Measurements from ENCODE around the gene UPK2. TPM values are rescaled to one million over a fixed set of nuclear protein-coding genes. Genes with fewer than 3 reads are reported as not detected.

UPK2 gene
- polyA plus RNA-seq, 3 donors = not detected

DNA sequence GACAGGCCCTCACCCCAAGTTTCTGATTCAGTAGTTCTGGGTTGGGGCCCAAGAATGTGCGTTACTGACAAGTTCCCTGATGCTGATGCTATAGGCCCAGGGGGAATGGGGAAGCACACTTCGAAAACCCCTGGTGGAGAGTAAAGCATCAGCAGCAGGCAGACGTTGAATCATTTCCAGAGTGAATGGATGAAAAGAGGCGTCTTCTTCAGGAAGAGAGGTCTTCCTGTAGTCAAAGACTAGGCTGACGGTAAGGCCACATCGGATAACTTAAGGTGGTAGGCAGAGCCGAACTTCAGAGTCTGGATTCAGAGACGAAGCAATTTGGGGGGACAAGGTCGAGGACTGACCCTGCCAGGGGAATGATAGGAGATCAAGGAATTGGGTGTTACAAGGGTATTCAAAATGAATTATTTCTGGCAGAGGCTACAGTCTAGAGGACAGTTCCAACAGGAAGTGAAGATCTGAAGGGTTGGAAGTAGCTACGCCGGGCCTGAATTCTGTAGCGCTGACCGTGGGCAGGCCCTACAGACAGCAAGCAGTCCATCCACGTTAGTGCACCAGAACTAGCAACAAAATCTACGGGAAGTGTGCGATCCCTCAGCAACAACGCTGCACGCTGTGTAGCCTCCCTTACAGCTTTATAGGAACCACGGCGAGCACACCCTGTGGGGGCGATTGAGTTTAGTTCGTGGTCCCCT, 41.0 kb downstream of the UPK2 start:
- Histone ChIP-seq H3K36me3 (replicated peaks in 1 of 2; ENCODE audit: control insufficient read depth in 1 of 2, insufficient read depth in 2 of 2, low read length in 2 of 2) (peaks cover 17 to 29% of the 10 kb centered on the region in 2 donors), H2AFZ (ENCODE audit: insufficient read depth, low read depth, low read length, poor library complexity, severe bottlenecking) (peak overlapping the region; percentile 95), H3K9me3 (replicated peaks in 1 of 2; ENCODE audit: control insufficient read depth in 1 of 2, insufficient read depth in 1 of 2, low read length in 2 of 2) (no peaks in the 10 kb centered on the region), H4K20me1 (ENCODE audit: insufficient read depth, low read length) (no peaks in the 10 kb centered on the region), H3K79me2 (ENCODE audit: insufficient read depth, low read length) (peaks cover 34% of the 10 kb centered on the region), H3K4me3 (replicated peaks in 1 of 3; ENCODE audit: low read depth in 2 of 3, low read length in 3 of 3) (peak overlapping the region; percentile 65 to 87 (median 82)), H3K27ac (ENCODE audit: low read depth in 1 of 2, low read length in 2 of 2) (peak overlapping the region in 1 of 2 donors; percentile 87), H3K4me2 (replicated peaks; ENCODE audit: extremely low read depth, low read length, poor library complexity, severe bottlenecking) (peak overlapping the region; percentile 99), H3K4me1 (ENCODE audit: control insufficient read depth in 1 of 2, insufficient read depth in 2 of 2, low read length in 2 of 2) (peaks cover 19 to 23% of the 10 kb centered on the region in 2 donors), H3K9ac (ENCODE audit: insufficient read depth, low read length, poor library complexity, severe bottlenecking) (peak overlapping the region; percentile 24), H3K27me3 (ENCODE audit: control insufficient read depth in 2 of 2, insufficient read depth in 2 of 2, low read length in 2 of 2) (no peaks in the 10 kb centered on the region)
- H3K27ac Mint-ChIP-seq = peak overlapping the region; percentile 87 to 95 (median 89)
- H3K27me3 Mint-ChIP-seq (ENCODE audit: low read depth in 3 of 3) = peaks cover 0 to 2% (median 0%) of the 10 kb centered on the region in 3 donors
- H3K4me1 Mint-ChIP-seq = peaks cover 27% of the 10 kb centered on the region
- peaks cover 0 to 3% (median 0%) of the 10 kb centered on the region in 7 donors for H3K9me3 Mint-ChIP-seq
- peaks cover 24 to 34% of the 10 kb centered on the region in 2 donors for H3K36me3 Mint-ChIP-seq
- H3K4me3 Mint-ChIP-seq = peak overlapping the region; percentile 95 to 97
- intact Hi-C loops (cut with micrococcal nuclease) = loop anchor here in 1 of 2 donors (5.0 kb wide), 1 partner anchor 35 kb away; the partner anchor contains the start of gene SLC37A4
- WGBS (ENCODE audit: insufficient coverage) = 7% methylated on average over 20 of the region's 22 CpGs
- DNase-seq = peak; percentile 51 to 76 (median 55)
- TF ChIP-seq, protein P1, sequence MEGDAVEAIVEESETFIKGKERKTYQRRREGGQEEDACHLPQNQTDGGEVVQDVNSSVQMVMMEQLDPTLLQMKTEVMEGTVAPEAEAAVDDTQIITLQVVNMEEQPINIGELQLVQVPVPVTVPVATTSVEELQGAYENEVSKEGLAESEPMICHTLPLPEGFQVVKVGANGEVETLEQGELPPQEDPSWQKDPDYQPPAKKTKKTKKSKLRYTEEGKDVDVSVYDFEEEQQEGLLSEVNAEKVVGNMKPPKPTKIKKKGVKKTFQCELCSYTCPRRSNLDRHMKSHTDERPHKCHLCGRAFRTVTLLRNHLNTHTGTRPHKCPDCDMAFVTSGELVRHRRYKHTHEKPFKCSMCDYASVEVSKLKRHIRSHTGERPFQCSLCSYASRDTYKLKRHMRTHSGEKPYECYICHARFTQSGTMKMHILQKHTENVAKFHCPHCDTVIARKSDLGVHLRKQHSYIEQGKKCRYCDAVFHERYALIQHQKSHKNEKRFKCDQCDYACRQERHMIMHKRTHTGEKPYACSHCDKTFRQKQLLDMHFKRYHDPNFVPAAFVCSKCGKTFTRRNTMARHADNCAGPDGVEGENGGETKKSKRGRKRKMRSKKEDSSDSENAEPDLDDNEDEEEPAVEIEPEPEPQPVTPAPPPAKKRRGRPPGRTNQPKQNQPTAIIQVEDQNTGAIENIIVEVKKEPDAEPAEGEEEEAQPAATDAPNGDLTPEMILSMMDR (IDR thresholded peaks at IDR 0.05) = peak; percentile 41

DNA sequence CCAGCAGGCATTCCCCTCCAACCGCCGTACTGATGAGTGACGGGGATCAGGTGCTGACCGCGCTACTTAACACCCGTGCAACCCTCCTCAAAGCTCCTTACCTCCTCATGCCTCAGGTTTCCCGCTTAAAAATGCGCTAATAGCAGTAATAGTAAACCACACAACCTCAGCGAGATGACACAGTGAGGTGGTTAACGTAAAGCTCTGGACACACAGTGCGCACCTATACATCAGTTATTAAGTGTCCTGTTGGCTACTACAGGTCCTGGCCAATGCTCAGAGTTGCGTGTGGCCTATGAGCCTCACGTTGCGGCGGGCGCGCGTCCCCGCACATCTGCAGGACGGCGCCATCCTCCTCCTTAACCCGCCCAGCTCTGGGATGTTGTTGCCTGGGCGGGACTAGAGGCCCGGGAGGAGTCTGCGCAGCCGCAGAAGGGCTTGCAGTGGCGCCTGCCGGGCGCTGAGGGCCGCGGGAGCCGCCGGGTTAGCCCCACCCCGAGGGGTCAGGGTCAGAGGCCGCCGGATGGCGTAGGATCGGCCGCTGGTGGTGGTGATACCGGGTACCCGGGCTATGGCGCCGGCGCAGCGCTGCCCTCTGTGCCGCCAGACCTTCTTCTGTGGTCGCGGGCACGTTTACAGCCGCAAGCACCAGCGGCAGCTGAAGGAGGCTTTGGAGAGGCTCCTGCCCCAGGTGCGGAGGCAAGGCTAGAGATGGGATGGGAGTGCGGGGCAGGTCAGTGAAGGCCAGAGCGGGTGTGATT, 41.7 kb downstream of the UPK2 start, which contains the start of gene CENATAC:
CENATAC (plus strand) TSS at position 512 of the 761 bp plus-strand sequence; CDS start at position 572, 60 bp downstream.
- no peaks in the 10 kb centered on the region for H4K20me1 ChIP-seq (ENCODE audit: insufficient read depth, low read length)
- no peaks in the 10 kb centered on the region for H3K9me3 ChIP-seq (replicated peaks in 1 of 2; ENCODE audit: control insufficient read depth in 1 of 2, insufficient read depth in 1 of 2, low read length in 2 of 2)
- peak within 1 kb of the TSS; percentile 95 to 97 for H3K4me3 Mint-ChIP-seq
- H3K27me3 ChIP-seq (ENCODE audit: control insufficient read depth in 2 of 2, insufficient read depth in 2 of 2, low read length in 2 of 2) = no peaks in the 10 kb centered on the region
- peaks cover 0 to 2% (median 0%) of the 10 kb centered on the region in 3 donors for H3K27me3 Mint-ChIP-seq (ENCODE audit: low read depth in 3 of 3)
- intact Hi-C loops (cut with micrococcal nuclease) = loop anchor here (1.0 to 5.0 kb wide), 3 partner anchors 18 to 34 kb away; partner anchors contain the start of gene SLC37A4 (in 1 of the 2)
- peak; percentile 91 to 95 (median 93) for DNase-seq
- peaks cover 25% of the 10 kb centered on the region for H3K4me1 Mint-ChIP-seq
- H3K36me3 ChIP-seq (replicated peaks in 1 of 2; ENCODE audit: control insufficient read depth in 1 of 2, insufficient read depth in 2 of 2, low read length in 2 of 2) = peaks cover 24 to 36% of the 10 kb centered on the region in 2 donors
- H3K9ac ChIP-seq (ENCODE audit: insufficient read depth, low read length, poor library complexity, severe bottlenecking) = peak within 1 kb of the TSS; percentile 89
- H3K4me1 ChIP-seq (ENCODE audit: control insufficient read depth in 1 of 2, insufficient read depth in 2 of 2, low read length in 2 of 2) = peaks cover 19 to 23% of the 10 kb centered on the region in 2 donors
- H3K27ac ChIP-seq (ENCODE audit: low read depth in 1 of 2, low read length in 2 of 2) = peak within 1 kb of the TSS; percentile 37 to 87
- peak within 1 kb of the TSS; percentile 95 for H2AFZ ChIP-seq (ENCODE audit: insufficient read depth, low read depth, low read length, poor library complexity, severe bottlenecking)
- H3K4me3 ChIP-seq (replicated peaks in 1 of 3; ENCODE audit: low read depth in 2 of 3, low read length in 3 of 3) = peak within 1 kb of the TSS; percentile 65 to 87 (median 82)
- H3K36me3 Mint-ChIP-seq = peaks cover 30 to 42% of the 10 kb centered on the region in 2 donors
- H3K4me2 ChIP-seq (replicated peaks; ENCODE audit: extremely low read depth, low read length, poor library complexity, severe bottlenecking) = peak within 1 kb of the TSS; percentile 99
- no peaks in the 10 kb centered on the region for H3K9me3 Mint-ChIP-seq
- H3K27ac Mint-ChIP-seq = peak within 1 kb of the TSS; percentile 92 to 97 (median 95)
- TF ChIP-seq, protein P1 (IDR thresholded peaks at IDR 0.05) = no peak
- WGBS (ENCODE audit: insufficient coverage) = under 1% methylated on average over 54 of the region's 54 CpGs
- peaks cover 34% of the 10 kb centered on the region for H3K79me2 ChIP-seq (ENCODE audit: insufficient read depth, low read length)

All from CD14-positive monocyte (primary cell).